DMS79 treated with DMSO at 0.1 percent for 48 hours (cell line): ENCODE measurements around the gene CREG1.
"Not testable (repeated sequence)": the region's sequence is repeated elsewhere in the genome, so short reads cannot be mapped to it uniquely, and the experiment has no call there.

Experiments
- DNase-seq: peaks from one replicate; lab custom pipeline; 2025; lab: John Stamatoyannopoulos, UW

The CREG1 gene

DNA sequence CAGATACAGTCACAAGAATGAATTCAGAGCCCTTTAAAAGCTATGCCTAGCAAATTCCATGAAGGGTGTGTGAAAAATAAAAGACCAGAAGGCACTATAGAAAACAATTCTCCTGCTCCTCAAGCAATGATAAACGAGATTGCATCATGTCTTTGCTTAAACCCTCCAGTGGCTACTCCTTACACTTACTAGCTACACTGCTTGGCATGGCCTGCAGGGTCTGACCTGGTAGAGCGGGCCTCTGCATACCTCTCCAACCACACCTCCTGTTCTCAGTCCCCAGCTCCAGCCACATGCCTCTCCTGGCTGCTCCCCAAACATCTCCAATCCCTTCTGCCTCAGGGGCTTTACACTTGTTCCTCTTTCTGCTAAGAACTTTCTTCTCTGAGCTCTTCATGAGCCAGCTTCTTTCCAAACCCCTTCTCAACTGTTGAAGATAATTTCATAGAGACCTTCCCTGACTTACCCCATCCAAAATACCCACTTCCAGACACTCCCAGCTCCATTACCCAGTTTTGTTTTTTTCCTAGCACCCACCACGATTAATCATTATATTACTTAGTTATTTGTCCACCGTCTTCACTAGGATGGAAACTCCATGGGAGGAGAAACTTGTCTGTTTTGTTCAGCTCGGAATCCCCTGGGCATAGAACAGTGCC is 11.2 kb upstream of the CREG1 start:
- peak; percentile 33 for DNase-seq

DNA sequence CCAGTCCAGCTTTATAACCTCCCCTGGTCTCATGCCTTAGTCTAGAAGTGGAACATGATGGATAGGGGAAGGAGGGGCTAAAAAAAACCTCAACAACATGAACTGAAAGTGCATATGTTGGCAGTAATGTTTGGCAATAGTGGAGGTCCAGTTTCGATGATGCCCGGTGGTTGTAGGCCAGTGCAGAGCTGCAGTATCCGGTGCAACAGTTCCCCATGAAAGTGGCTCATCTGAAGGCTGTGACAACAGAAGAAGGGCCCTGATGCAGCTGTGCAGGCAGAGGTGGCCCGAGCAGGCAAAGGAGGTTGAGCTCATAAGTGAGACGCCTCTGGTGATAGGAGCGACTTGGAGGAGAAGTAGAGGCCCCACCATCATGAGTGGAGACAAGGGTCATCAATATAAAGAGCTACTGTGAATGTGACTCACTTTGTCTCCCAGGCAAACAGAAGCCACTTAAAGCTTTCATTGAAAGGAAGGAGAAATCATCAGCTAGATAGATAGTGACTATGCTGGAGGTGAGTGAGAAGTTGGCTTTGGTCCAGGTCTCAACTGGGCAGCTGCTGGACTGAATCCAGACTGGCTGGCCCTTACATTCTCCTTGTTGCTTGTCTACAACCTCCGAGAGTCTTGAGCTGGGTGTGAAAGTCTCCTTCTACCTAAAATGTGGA is 10.2 kb upstream of the CREG1 start:
- peak; percentile 65 for DNase-seq

- no peak for DNase-seq
Measured at GRCh38 chr1:167562702-167563101, 9.1 kb upstream of the CREG1 start.

- no peak for DNase-seq
Measured at GRCh38 chr1:167561753-167562152, 8.2 kb upstream of the CREG1 start.

DNA sequence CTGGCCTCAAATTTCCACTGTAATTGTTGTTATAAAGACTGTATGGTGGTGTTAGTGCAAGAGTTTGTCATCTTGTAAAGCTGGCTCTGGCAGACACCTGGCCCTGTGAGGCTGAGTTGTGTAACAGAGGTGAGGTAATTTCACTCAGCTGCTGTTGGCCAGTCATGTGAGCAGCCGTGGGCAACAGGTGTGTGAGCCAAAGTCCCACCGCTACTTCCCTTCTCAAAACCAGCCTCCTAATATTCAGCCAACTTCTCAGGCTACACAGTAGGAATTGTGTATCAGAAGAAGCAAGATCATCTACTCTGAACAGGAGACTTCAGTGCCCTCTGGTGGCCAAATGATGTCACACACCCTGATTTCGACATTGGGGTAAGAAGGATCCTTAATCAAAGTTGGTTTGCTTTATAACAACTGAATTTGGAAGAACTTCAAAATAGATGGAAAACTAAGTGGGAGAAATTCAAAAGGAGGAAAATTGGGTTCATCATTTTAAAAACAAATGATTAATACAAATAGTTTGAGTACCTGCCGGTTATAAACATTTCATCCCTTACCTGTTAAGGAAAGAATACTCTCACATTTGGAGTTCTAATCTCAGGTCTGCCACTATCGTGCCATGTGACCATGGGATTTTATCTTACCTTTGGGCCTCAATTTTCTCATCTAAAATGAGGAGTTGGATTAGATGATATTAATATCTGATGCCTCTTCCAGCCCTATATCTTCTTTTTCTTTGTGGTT is 2.6 kb upstream of the CREG1 start:
- peak; percentile 66 for DNase-seq

DNA sequence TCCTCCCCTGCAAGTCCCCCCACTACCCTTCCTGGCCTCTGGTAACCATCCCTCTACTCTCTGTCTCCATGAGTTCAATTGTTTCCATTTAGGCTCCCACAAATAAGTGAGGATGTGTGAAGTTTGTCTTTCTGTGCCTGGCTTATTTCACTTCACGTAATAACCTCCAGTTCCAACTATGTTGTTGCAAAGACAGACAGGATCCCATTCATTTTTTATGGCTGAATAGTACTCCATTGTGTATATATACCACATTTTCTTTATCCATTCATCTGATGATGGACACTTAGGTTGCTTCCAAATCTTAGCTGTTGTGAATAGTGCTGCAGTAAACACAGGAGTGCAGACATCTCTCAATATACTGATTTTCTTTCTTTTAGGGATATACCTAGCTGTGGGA is 1.5 kb upstream of the CREG1 start:
- DNase-seq, result not testable (repeated sequence)

DNA sequence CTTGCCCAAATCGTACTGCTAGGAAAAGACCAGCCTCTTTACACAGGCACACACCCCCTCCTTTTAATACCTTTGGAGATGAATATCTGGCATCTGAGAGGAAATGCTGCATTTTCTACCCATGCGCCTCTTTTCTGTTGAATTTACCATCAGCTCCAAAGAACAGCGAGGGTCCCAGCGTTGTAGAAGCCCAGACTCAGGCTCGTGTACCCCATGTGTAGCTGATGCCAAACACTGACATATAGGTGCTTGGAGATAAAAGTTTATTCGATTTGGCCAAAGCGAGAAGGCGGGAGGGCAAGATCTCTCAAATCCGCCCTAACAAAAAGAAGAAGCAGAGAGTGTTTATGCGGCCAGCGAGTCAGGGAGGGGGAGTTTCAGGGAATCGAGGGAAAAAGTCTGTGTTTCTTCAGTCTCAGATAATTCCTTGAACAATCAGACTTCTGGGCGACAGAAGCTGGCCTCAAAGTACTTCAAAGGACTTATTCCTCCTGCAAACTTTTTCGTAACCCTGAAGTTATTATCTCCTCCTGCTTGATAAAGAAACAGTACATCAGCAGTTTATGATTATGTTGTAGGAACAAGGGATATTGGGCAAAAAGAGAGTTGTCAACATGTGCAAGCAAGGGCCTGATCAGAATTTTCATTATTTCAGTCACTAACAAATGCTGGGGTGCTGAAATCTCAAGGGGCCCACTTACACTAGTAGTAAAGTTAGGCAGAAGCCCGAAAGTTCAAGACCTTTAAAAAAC is 642 bp upstream of the CREG1 start:
- DNase-seq, result no peak

GRCh38 chr1:167551362-167551761 is 2.2 kb downstream of the CREG1 start:
- no peak for DNase-seq

GRCh38 chr1:167548059-167548932 is 5.3 kb downstream of the CREG1 start:
- no peak for DNase-seq

DNA sequence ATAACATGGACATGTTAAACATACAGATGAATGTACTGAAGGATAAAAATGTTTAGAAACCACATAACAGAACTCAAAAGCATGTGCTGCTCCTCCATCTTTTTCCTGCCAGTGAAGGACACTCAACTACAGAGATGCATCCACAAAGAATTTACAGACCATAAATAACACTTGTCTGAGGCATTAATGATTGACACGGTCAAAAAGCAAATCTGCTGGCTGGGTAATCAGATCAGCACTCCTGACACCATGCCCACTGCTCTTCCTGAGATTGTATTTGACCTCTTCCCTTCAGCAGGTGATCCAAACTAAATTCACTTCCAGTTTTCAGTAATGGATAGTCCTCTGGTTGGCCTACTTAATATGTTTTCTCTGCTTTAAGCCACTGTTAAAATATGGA is 6.6 kb downstream of the CREG1 start:
- DNase-seq, result no peak

DNA sequence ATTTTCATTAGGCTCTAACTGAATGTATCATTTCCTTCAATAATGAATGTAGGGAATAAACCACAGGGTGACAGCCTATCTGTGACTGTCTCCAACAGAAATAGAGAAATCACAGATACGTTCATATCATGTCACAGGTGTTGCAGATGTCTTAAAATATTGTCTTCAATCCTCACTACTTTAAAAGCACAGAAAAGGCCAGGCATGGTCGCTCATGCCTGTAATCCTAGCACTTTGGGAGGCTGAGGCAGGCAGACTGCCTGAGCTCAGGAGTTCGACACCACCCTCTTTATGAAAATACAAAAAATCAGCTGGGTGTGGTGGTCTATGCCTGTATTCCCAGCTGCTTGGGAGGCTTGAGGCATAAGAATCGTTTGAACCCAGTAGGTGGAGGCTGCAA is 8.2 kb downstream of the CREG1 start:
- DNase-seq, result no peak

DNA sequence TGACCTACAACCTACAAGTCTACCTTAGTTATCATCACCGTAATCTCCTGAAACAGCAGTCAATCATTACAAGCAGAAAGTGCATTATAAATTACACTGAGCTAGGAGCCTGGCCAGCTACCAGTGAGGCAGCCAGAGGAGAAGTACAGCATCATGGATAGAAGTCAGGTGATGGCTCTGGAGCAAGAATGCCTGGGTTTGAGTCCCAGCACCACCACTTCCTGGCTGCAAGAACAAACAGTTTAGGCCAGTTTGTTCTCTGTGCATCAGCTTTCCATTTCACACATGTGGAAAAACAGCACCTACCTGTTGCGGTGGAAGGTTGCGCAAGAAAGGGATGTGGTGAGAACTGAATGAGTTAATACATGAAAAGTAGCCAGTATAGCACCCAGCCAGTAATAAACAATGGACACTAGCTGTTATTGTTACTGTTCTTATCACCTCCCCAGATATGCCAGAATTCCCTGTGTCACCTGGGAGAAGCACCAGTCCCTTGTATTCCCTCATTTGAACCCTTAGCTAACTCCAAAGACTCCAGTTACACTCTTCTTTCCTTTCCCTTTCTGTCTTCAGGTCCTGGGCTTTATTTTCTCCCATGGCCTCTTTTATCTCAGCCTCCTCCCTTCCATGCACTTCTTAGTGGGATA is 9.0 kb downstream of the CREG1 start:
- no peak for DNase-seq

- no peak for DNase-seq
Measured at GRCh38 chr1:167543199-167543990, 10.2 kb downstream of the CREG1 start.

DNA sequence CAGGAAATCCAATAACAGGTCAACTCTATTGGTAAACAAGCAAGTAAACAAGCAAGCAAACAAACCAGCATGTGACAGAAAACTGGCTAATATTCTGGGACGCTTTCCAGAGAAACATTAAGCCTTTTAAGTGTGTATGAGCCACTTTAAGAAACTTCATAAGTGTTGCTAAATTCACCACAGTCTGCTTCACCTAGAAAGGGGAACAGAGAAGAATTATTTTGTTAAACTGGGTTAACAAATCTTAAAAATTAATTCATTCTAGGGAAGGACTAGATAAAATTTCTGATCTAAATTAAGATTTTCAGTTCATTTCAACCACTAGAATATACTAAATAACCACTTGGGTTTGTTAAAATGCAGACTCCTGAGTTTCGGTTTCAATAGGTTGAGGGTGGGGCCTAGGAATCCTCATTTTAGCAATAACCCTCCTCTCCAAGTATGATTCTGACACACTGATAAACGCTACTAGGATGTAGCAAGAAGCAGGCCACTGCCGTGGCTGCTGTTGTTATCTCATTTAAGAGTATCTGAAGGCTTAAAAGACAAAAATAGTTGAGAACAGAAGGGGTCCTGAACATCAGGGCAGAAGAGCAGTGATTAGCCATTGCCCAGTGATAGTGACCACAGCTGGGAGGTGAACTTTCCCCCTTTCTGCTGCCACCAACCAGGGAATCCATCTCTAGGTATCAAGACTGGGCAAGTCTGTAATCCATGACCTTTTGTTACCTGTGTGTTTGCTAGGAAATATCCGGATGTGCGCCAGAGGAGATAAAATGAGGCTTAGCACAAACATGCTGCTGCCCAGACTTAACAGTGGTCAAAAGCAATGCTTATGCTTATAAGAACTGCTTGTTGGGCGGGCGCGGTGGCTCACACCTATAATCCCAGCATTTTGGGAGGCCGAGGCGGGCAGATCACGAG is 11.2 kb downstream of the CREG1 start:
- DNase-seq, result peak; percentile 68

GRCh38 chr1:167541610-167542009 is 12.0 kb downstream of the CREG1 start:
- DNase-seq, result peak; percentile 68

- no peak for DNase-seq
Measured at GRCh38 chr1:167541003-167541402, 12.6 kb downstream of the CREG1 start.

DNA sequence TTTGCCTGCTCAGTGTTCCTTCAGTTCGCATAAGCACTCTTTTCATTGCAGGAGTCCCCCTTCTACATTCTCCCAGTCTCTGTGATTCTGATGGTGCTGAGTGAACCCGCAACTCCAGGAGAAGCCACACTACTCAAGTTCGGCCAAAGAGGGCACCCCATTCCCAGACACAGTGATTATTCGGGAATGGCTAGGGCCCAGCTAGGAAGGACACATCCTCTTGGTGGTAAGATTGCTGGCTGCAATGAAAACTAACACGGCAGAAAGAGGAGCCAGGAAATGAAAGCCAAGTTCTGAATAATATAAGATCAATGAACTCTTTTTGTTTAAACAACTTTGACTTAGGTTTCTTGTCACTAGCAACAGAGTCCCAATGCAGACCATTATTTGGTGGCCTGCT is 14.9 kb downstream of the CREG1 start:
- no peak for DNase-seq

DNA sequence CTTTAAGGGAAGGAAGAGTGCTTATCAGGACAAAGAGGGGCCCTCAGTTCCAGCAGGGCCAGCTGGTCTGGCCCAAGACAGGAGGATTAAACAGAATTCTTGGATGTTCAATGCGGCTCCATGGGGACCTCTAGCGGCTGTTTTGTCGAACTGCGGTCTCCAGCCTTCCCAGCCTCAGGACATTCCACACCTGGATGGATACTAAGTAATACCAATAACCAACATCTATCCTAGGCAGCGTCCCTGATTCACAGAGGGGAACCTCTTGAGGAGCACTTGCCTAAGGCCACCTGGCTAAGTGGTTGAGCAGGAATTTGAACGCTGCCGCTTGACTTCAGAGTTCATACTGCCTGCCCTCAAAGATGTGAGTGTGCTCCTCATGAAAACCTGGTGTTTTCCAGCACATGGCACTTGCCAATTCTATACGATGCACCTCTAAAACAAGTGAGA is 19.7 kb downstream of the CREG1 start:
- peak; percentile 71 for DNase-seq
